SK-N-SH treated with all-trans-retinoic acid at 6 μM for 48 hours (cell line): ENCODE measurements around the gene SENP5.
"Not testable (repeated sequence)": the region's sequence is repeated elsewhere in the genome, so short reads cannot be mapped to it uniquely, and the experiment has no call there.

Experiments used
- ATAC-seq: fragments of 200-7000 bp; cut with Tn5 transposase; 3 replicates; pipeline ENCODE4 v1.9.1; 2020; ENCODE audit warnings: mild to moderate bottlenecking, moderate library complexity
- ARNTL ChIP-seq: fragments of 450-650 bp; formaldehyde crosslinking; IDR thresholded peaks from 2 replicates; pipeline ENCODE4 v1.5.0; 2020; ENCODE audit warnings: low read depth, mild to moderate bottlenecking, moderate library complexity, borderline replicate concordance
- BACH2 ChIP-seq: fragments of 250-450 bp; sonication (Bioruptor Pico); IDR thresholded peaks from 2 replicates; pipeline ENCODE4 v1.9.0; 2021; ENCODE audit warnings: mild to moderate bottlenecking, borderline replicate concordance
- CSDC2 ChIP-seq: fragments of 250-450 bp; sonication (Bioruptor Pico); IDR thresholded peaks from 2 replicates; pipeline ENCODE4 v1.5.0; 2020; ENCODE audit warnings: mild to moderate bottlenecking, moderate library complexity
- ESRRG ChIP-seq: fragments of 250-450 bp; sonication (Bioruptor Pico); IDR thresholded peaks from 2 replicates; pipeline ENCODE4 v1.6.1; 2021; ENCODE audit warnings: mild to moderate bottlenecking
- GLIS3 ChIP-seq: fragments of 250-450 bp; sonication (Bioruptor Pico); IDR thresholded peaks from 2 replicates; pipeline ENCODE4 v1.5.0; 2020; ENCODE audit warnings: mild to moderate bottlenecking, moderate library complexity
- ISL1 ChIP-seq: fragments of 250-450 bp; sonication (Bioruptor Pico); IDR thresholded peaks from 2 replicates; pipeline ENCODE4 v2.1.2; 2022; ENCODE audit warnings: mild to moderate bottlenecking, moderate library complexity
- OSR1 ChIP-seq: fragments of 250-450 bp; sonication (Bioruptor Pico); IDR thresholded peaks from 2 replicates; pipeline ENCODE4 v1.8.0; 2022; ENCODE audit warnings: moderate library complexity, mild to moderate bottlenecking, inconsistent platforms
- PPARA ChIP-seq: fragments of 250-450 bp; sonication (Bioruptor Pico); IDR thresholded peaks from 2 replicates; pipeline ENCODE4 v1.5.0; 2020; ENCODE audit warnings: mild to moderate bottlenecking, borderline replicate concordance
- RARB ChIP-seq: fragments of 250-450 bp; sonication (Bioruptor Pico); IDR thresholded peaks from 2 replicates; pipeline ENCODE4 v1.8.0; 2021; ENCODE audit warnings: mild to moderate bottlenecking, moderate library complexity
- SNAI2 ChIP-seq: fragments of 250-450 bp; sonication (Bioruptor Pico); IDR thresholded peaks from 2 replicates; pipeline ENCODE4 v1.5.0; 2020; ENCODE audit warnings: mild to moderate bottlenecking, moderate library complexity
- TCF4 ChIP-seq: fragments of 250-450 bp; sonication (Bioruptor Pico); IDR thresholded peaks from 2 replicates; pipeline ENCODE4 v1.8.0; 2021; ENCODE audit warnings: mild to moderate bottlenecking, moderate library complexity, borderline replicate concordance
- TOX ChIP-seq: fragments of 250-450 bp; sonication (Bioruptor Pico); IDR thresholded peaks from 2 replicates; pipeline ENCODE4 v1.8.0; 2021; ENCODE audit warnings: mild to moderate bottlenecking, moderate library complexity, borderline replicate concordance
- ZC3H10 ChIP-seq: fragments of 250-450 bp; sonication (Bioruptor Pico); IDR thresholded peaks from 2 replicates; pipeline ENCODE4 v1.5.1; 2021; ENCODE audit warnings: mild to moderate bottlenecking, moderate library complexity
- ZFP3 ChIP-seq: fragments of 250-450 bp; sonication (Bioruptor Pico); IDR thresholded peaks from 2 replicates; pipeline ENCODE4 v1.5.0; 2020; ENCODE audit warnings: mild to moderate bottlenecking, moderate library complexity
- ZFP30 ChIP-seq: fragments of 450-650 bp; formaldehyde crosslinking; IDR thresholded peaks from 2 replicates; pipeline ENCODE4 v1.5.0; 2022; ENCODE audit warnings: mild to moderate bottlenecking, moderate library complexity
- ZNF565 ChIP-seq: fragments of 450-650 bp; formaldehyde crosslinking; conservative IDR thresholded peaks from 2 replicates; pipeline ENCODE4 v1.5.0; 2020; ENCODE audit warnings: low read depth, mild to moderate bottlenecking, moderate library complexity
- ZNF70 ChIP-seq: fragments of 450-650 bp; formaldehyde crosslinking; IDR thresholded peaks from 2 replicates; pipeline ENCODE4 v1.5.0; 2020; ENCODE audit warnings: mild to moderate bottlenecking, moderate library complexity
- ZNF8 ChIP-seq: fragments of 450-650 bp; formaldehyde crosslinking; IDR thresholded peaks from 2 replicates; pipeline ENCODE4 v1.5.0; 2020; ENCODE audit warnings: mild to moderate bottlenecking, moderate library complexity
- TF ChIP-seq, protein P1 (sequence below): fragments of 250-450 bp; sonication (Bioruptor Pico); IDR thresholded peaks from 2 replicates; pipeline ENCODE4 v1.8.0; 2020; ENCODE audit warnings: mild to moderate bottlenecking, moderate library complexity, borderline replicate concordance
- TF ChIP-seq, protein P2 (sequence below): fragments of 250-450 bp; sonication (Bioruptor Pico); IDR thresholded peaks from 2 replicates; pipeline ENCODE4 v1.5.1; 2020; ENCODE audit warnings: low read depth, mild to moderate bottlenecking, moderate library complexity
- TF ChIP-seq, protein P3 (sequence below): fragments of 250-450 bp; sonication (Bioruptor Pico); IDR thresholded peaks from 2 replicates; pipeline ENCODE4 v1.8.0; 2021; ENCODE audit warnings: low read depth, mild to moderate bottlenecking, moderate library complexity, borderline replicate concordance
- TF ChIP-seq, protein P4 (sequence below): fragments of 250-450 bp; sonication (Bioruptor Pico); IDR thresholded peaks from 2 replicates; pipeline ENCODE4 v1.5.1; 2021; ENCODE audit warnings: mild to moderate bottlenecking, moderate library complexity

The SENP5 gene, protein sequence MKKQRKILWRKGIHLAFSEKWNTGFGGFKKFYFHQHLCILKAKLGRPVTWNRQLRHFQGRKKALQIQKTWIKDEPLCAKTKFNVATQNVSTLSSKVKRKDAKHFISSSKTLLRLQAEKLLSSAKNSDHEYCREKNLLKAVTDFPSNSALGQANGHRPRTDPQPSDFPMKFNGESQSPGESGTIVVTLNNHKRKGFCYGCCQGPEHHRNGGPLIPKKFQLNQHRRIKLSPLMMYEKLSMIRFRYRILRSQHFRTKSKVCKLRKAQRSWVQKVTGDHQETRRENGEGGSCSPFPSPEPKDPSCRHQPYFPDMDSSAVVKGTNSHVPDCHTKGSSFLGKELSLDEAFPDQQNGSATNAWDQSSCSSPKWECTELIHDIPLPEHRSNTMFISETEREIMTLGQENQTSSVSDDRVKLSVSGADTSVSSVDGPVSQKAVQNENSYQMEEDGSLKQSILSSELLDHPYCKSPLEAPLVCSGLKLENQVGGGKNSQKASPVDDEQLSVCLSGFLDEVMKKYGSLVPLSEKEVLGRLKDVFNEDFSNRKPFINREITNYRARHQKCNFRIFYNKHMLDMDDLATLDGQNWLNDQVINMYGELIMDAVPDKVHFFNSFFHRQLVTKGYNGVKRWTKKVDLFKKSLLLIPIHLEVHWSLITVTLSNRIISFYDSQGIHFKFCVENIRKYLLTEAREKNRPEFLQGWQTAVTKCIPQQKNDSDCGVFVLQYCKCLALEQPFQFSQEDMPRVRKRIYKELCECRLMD

DNA sequence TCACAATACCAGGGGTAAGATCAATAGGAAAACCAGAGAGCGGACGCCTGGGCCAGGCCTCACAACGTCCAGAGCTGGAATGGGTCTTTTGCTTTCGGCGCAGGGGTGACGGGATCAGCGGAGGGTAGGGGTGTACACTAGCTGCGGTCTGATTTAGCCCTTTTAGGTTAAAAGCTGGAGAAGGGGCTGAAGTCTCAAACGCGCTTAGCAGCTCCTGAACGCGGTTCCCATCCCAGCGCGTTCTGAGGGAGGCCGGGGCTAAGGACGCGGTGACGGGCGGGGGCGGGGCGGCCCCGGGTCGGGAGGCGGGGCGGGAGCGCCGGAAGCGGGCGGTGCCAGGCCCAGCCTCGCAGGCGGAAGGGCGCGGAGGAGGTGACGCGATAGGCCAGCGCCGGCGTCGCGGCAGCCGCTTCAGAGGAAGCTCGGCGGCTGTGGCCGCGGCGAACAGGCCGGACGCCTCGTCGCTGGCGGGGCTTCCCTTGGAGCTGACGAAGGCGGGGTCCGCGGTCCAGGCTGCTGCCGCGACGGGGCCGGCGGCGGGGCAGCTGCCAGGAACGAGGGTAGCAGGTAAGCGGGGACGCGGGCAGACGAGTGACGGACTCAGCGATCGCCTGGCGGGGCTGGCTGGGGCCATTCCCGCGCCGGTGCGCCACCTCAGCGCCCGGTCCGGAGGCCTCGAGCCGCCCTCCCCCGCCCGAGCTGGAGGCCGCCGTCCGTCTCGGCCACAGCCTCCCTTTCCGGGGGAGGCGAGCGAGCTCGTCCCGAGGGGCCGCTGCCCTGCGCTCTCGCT lies at the start of gene SENP5:
Gene SENP5, plus strand, starts transcription at position 414 of the 790 bp plus-strand sequence. CDS start 17,262 bp downstream, outside the sequence.
- peak; percentile 94 for ATAC-seq
- TF ChIP-seq ZNF70 (CRISPR knock-in tag) (no peak), RARB (CRISPR knock-in tag) (no peak), ZC3H10 (no peak), ZNF565 (no peak), BACH2 (CRISPR knock-in tag) (no peak)
- TF ChIP-seq, all 23 proteins: peak for 0

DNA sequence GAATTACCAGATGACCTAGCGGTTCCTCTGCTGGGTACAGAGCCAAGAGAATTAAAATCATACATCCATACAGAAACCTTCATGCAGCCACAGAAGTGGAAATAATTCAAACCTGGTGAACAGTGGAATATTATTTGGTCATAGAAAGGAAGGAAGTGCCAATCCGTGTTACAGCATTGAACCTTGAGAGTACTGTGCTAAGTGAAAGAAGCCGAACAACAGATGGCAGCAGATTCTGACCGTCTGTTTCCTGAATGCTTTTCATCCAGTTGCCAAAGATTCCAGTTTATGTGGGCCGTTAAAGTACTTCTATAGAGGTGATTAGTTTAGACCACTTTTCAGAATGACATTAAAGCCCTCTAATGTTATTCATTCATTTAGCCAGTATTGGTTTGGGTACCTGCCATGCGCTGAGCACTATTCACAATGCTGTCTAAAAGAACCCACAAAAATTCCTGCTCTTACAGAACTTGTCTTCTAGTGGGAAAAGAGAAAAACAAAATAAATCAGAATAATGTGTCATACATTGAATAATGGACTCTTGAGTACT lies 45.8 kb upstream of the SENP5 start:
- TF ChIP-seq ZNF8 (CRISPR knock-in tag) (no peak), PPARA (CRISPR knock-in tag) (no peak), BACH2 (CRISPR knock-in tag) (no peak), OSR1 (CRISPR knock-in tag) (no peak), ISL1 (no peak), GLIS3 (CRISPR knock-in tag) (no peak), ZFP3 (CRISPR knock-in tag) (no peak), ZC3H10 (no peak), ARNTL (CRISPR knock-in tag) (no peak), TCF4 (CRISPR knock-in tag) (no peak)
- TF ChIP-seq, protein P1, sequence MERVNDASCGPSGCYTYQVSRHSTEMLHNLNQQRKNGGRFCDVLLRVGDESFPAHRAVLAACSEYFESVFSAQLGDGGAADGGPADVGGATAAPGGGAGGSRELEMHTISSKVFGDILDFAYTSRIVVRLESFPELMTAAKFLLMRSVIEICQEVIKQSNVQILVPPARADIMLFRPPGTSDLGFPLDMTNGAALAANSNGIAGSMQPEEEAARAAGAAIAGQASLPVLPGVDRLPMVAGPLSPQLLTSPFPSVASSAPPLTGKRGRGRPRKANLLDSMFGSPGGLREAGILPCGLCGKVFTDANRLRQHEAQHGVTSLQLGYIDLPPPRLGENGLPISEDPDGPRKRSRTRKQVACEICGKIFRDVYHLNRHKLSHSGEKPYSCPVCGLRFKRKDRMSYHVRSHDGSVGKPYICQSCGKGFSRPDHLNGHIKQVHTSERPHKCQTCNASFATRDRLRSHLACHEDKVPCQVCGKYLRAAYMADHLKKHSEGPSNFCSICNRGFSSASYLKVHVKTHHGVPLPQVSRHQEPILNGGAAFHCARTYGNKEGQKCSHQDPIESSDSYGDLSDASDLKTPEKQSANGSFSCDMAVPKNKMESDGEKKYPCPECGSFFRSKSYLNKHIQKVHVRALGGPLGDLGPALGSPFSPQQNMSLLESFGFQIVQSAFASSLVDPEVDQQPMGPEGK (CRISPR knock-in tag), result no peak
- TF ChIP-seq, protein P2, sequence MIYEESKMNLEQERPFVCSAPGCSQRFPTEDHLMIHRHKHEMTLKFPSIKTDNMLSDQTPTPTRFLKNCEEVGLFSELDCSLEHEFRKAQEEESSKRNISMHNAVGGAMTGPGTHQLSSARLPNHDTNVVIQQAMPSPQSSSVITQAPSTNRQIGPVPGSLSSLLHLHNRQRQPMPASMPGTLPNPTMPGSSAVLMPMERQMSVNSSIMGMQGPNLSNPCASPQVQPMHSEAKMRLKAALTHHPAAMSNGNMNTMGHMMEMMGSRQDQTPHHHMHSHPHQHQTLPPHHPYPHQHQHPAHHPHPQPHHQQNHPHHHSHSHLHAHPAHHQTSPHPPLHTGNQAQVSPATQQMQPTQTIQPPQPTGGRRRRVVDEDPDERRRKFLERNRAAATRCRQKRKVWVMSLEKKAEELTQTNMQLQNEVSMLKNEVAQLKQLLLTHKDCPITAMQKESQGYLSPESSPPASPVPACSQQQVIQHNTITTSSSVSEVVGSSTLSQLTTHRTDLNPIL (CRISPR knock-in tag), result no peak
- no peak for ATAC-seq

DNA sequence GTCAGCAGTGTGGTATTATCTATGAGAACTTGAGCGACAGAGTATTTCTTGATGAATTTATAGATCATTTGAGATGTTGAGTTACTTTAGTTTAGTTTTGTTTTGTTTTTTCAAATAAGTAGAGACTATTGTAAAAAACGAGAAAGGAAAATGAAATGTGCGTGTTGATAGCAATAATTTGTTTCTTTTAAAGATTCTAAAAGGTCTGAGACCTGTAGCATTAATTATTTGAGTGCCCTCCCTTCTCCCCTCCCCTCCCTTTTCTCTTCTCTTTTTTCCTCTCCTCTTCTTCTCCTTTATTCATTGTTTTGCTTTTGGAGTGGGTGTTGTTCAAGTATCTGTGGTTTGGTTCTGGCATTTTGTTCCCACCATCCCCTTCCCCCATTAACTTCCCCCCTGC lies 38.1 kb upstream of the SENP5 start:
- ATAC-seq, result not testable (repeated sequence)

DNA sequence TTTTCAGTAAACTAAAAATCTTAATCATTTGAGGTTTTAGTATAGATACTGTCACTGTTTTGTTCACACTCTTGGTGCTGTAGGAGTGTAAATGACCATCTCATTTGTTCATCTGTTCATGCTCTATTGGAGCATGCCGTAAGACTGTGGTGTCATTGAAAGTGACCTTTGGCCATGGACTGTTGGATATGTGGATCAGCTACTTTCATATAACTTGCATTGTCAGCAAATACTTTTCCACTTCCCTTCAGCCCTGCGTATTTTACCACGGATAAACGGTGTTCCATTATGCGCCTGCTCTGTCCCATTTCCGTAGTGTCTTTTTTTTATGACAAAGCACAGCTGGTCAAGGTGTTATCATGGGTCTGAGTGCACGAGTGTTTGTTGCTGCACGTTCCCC lies 32.6 kb upstream of the SENP5 start:
- no peak for TF ChIP-seq ZNF565
- no peak for ATAC-seq

DNA sequence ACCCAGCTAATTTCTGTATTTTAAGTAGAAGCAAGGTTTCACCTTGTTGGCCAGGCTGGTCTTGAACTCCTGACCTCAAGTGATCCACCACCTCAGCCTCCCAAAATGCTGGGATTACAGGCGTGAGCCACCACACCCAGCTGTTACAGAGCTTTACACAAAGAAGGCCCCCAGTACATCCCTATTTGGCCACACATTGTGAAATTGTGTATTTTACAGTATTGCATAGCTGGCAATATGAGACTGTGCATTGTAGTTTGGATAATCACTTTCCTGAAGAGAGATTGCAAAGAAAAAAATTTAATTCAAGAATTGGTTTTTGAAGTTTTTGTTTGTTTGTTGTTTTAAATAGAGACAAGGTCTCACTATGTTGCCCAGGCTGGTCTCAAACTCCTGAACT lies 31.1 kb upstream of the SENP5 start:
- not testable (repeated sequence) for ATAC-seq

DNA sequence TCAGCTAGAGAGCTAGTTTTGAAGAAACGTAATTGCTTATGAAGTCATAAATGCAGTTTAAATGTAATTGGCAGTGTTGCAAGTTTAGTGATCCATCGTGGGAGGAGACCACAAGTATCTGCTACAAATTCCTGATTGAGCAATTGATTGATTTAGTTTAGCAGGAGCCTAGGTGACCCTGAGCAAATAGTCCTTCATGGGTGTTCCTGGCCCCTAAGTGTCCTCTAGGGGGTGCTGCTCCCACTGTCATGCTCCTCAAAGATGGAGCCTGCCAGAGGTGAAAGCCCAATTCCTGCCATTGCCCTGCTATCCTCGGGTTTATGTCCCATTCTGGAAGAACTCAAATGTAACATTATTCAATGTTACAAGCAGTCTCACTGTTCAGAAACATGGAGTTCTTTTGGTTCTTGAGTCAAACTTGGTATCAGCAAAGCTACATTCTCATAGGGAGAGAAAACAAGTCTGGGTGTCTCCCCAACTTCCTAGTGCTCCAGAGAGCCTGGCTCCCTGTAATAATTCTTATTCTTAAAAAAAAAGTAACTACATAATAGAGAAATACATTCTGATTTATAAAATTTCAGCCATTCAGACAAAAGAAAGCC lies 29.8 kb upstream of the SENP5 start:
- ATAC-seq, result peak; percentile 87
- TF ChIP-seq ESRRG (CRISPR knock-in tag) (no peak), ZC3H10 (no peak), TCF4 (CRISPR knock-in tag) (no peak), CSDC2 (CRISPR knock-in tag) (no peak), BACH2 (CRISPR knock-in tag) (no peak), RARB (CRISPR knock-in tag) (no peak), ARNTL (CRISPR knock-in tag) (no peak), SNAI2 (CRISPR knock-in tag) (no peak), ZFP30 (CRISPR knock-in tag) (no peak), TOX (no peak), GLIS3 (CRISPR knock-in tag) (no peak), PPARA (CRISPR knock-in tag) (no peak), ISL1 (no peak)
- TF ChIP-seq, protein P3, sequence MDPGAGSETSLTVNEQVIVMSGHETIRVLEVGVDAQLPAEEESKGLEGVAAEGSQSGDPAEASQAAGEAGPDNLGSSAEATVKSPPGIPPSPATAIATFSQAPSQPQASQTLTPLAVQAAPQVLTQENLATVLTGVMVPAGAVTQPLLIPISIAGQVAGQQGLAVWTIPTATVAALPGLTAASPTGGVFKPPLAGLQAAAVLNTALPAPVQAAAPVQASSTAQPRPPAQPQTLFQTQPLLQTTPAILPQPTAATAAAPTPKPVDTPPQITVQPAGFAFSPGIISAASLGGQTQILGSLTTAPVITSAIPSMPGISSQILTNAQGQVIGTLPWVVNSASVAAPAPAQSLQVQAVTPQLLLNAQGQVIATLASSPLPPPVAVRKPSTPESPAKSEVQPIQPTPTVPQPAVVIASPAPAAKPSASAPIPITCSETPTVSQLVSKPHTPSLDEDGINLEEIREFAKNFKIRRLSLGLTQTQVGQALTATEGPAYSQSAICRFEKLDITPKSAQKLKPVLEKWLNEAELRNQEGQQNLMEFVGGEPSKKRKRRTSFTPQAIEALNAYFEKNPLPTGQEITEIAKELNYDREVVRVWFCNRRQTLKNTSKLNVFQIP (CRISPR knock-in tag), result no peak
- TF ChIP-seq, protein P2 (CRISPR knock-in tag), result no peak
- TF ChIP-seq, protein P4, sequence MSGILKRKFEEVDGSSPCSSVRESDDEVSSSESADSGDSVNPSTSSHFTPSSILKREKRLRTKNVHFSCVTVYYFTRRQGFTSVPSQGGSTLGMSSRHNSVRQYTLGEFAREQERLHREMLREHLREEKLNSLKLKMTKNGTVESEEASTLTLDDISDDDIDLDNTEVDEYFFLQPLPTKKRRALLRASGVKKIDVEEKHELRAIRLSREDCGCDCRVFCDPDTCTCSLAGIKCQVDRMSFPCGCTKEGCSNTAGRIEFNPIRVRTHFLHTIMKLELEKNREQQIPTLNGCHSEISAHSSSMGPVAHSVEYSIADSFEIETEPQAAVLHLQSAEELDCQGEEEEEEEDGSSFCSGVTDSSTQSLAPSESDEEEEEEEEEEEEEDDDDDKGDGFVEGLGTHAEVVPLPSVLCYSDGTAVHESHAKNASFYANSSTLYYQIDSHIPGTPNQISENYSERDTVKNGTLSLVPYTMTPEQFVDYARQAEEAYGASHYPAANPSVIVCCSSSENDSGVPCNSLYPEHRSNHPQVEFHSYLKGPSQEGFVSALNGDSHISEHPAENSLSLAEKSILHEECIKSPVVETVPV (CRISPR knock-in tag), result no peak
